SU-DHL-6 (cell line): ENCODE data around the gene CLCN4.

ENCODE experiments used
- H2AFZ ChIP-seq: fragments of 200-600 bp; sonication (generic); 2 replicates; pipeline ENCODE4 v1.6.1; 2014; ENCODE audit warnings: low read depth, mild to moderate bottlenecking, moderate library complexity, mixed read lengths, antibody characterized with exemption, low read length; ENCODE audit not compliant: severe bottlenecking
- H3F3A ChIP-seq: fragments of 200-600 bp; shearing (Covaris generic); 2 replicates; pipeline ENCODE4 v1.6.0; 2016; ENCODE audit warnings: antibody characterized with exemption, mild to moderate bottlenecking; ENCODE audit not compliant: insufficient read depth
- H3K27ac ChIP-seq: fragments of 200-600 bp; sonication (generic); 2 replicates; pipeline ENCODE4 v1.5.1; 2016; ENCODE audit warnings: low read depth, mild to moderate bottlenecking, low read length, moderate library complexity, mixed read lengths
- H3K27me3 ChIP-seq: fragments of 200-600 bp; sonication (generic), shearing (Covaris generic); 2 replicates; pipeline ENCODE4 v1.6.0; 2014; ENCODE audit warnings: mild to moderate bottlenecking, low read length
- H3K36me3 ChIP-seq: fragments of 200-600 bp; sonication (generic); 2 replicates; pipeline ENCODE4 v1.6.1; 2014; ENCODE audit warnings: mild to moderate bottlenecking, low read length, mixed read lengths
- H3K4me2 ChIP-seq: fragments of 300-600, 200-600 bp; shearing (Covaris generic), sonication (generic); 2 replicates; pipeline ENCODE4 v1.6.0; 2014; ENCODE audit warnings: low read length, low read depth, mild to moderate bottlenecking; ENCODE audit not compliant: poor library complexity, severe bottlenecking
- H3K4me3 ChIP-seq: fragments of 200-600 bp; sonication (generic); 2 replicates; pipeline ENCODE4 v1.5.1; 2014; ENCODE audit warnings: antibody characterized with exemption, low read length, mild to moderate bottlenecking, mixed read lengths; ENCODE audit not compliant: insufficient read depth, poor library complexity, severe bottlenecking
- H3K79me2 ChIP-seq: fragments of 200-600 bp; sonication (generic); 2 replicates; pipeline ENCODE4 v1.6.1; 2014; ENCODE audit warnings: mild to moderate bottlenecking, low read length, moderate library complexity; ENCODE audit not compliant: insufficient read depth
- H3K9ac ChIP-seq: fragments of 200-600 bp; sonication (generic); 2 replicates; pipeline ENCODE4 v1.7.0; 2014; ENCODE audit warnings: mild to moderate bottlenecking, low read length
- H3K9me2 ChIP-seq: fragments of 200-600 bp; sonication (generic); replicated peaks from 2 replicates; pipeline ENCODE4 v1.6.1; 2014; ENCODE audit warnings: low read length; ENCODE audit not compliant: insufficient read depth
- H3K9me3 ChIP-seq: fragments of 200-600 bp; sonication (generic); 2 replicates; pipeline ENCODE4 v1.6.1; 2014; ENCODE audit warnings: low read length, mixed read lengths; ENCODE audit not compliant: insufficient read depth
- H4K20me1 ChIP-seq: fragments of 200-600 bp; sonication (generic); 2 replicates; pipeline ENCODE4 v1.6.1; 2014; ENCODE audit warnings: low read depth, mild to moderate bottlenecking, antibody characterized with exemption, low read length, moderate library complexity, mixed read lengths
- CTCF ChIP-seq: fragments of 200-600 bp; sonication (generic); IDR thresholded peaks from one replicate; pipeline ENCODE4 v1.5.1; 2017; ENCODE audit warnings: antibody characterized with exemption, mild to moderate bottlenecking, low read length, moderate library complexity; ENCODE audit not compliant: insufficient read depth, poor library complexity, severe bottlenecking
- EZH2phosphoT487 ChIP-seq: fragments of 200-600 bp; sonication (generic), shearing (Covaris generic); conservative IDR thresholded peaks from 2 replicates; pipeline ENCODE4 v1.6.1; 2018; ENCODE audit warnings: mild to moderate bottlenecking, antibody characterized with exemption, low read length, moderate library complexity, mixed read lengths

CLCN4 gene

GRCh38 chrX:10165580-10166247, 8.9 kb downstream of the CLCN4 start:
- no peak overlapping the region for H3K4me2 ChIP-seq
- H3F3A ChIP-seq: no peaks in the 10 kb centered on the region
- no peak overlapping the region for H2AFZ ChIP-seq
- H3K9ac ChIP-seq: no peak overlapping the region
- H3K9me2 ChIP-seq: no peaks in the 10 kb centered on the region
- no peak overlapping the region for H3K4me3 ChIP-seq
- TF ChIP-seq EZH2phosphoT487 (no peak), CTCF (no peak)
- H3K27ac ChIP-seq: no peak overlapping the region
- no peaks in the 10 kb centered on the region for H3K79me2 ChIP-seq
- H4K20me1 ChIP-seq: no peaks in the 10 kb centered on the region
- no peaks in the 10 kb centered on the region for H3K27me3 ChIP-seq
- no peaks in the 10 kb centered on the region for H3K9me3 ChIP-seq
- H3K36me3 ChIP-seq: no peaks in the 10 kb centered on the region

- Histone ChIP-seq H3K27me3 (no peaks in the 10 kb centered on the region), H3K79me2 (no peaks in the 10 kb centered on the region), H3F3A (no peaks in the 10 kb centered on the region), H3K27ac (no peak overlapping the region), H2AFZ (no peak overlapping the region), H4K20me1 (no peaks in the 10 kb centered on the region), H3K4me2 (no peak overlapping the region), H3K36me3 (no peaks in the 10 kb centered on the region), H3K9me3 (no peaks in the 10 kb centered on the region), H3K9me2 (no peaks in the 10 kb centered on the region), H3K4me3 (no peak overlapping the region), H3K9ac (no peak overlapping the region)
- no peak for TF ChIP-seq EZH2phosphoT487
- no peak for TF ChIP-seq CTCF
Observed at GRCh38 chrX:10166248-10166716, 9.5 kb downstream of the CLCN4 start.

- Histone ChIP-seq H3K9me2 (no peaks in the 10 kb centered on the region), H3K9me3 (no peaks in the 10 kb centered on the region), H2AFZ (no peak overlapping the region), H3K36me3 (no peaks in the 10 kb centered on the region), H3K9ac (no peak overlapping the region), H3K4me3 (no peak overlapping the region), H3F3A (no peaks in the 10 kb centered on the region), H3K27me3 (no peaks in the 10 kb centered on the region), H3K27ac (no peak overlapping the region), H3K79me2 (no peaks in the 10 kb centered on the region), H4K20me1 (no peaks in the 10 kb centered on the region), H3K4me2 (no peak overlapping the region)
- TF ChIP-seq CTCF (no peak), EZH2phosphoT487 (no peak)
Observed at GRCh38 chrX:10166731-10167151, 10.0 kb downstream of the CLCN4 start.
